HepG2 (cell line): ENCODE results near the gene TBX15. TPM values are rescaled to one million over a fixed set of nuclear protein-coding genes. Genes with fewer than 3 reads are reported as not detected.

Experiments
- ATAC-seq: fragments of 200-7000 bp; cut with Tn5 transposase; 3 replicates; pipeline ENCODE4 v1.9.1; 2020; ENCODE audit warnings: mild to moderate bottlenecking, moderate library complexity
- BruUV-seq: library from RNA; stranded (reverse); fragments of 400-500 nt; replicated peaks from 2 replicates; lab custom pipeline; 2021; lab: Mats Ljungman, UMichigan
- CTCF ChIA-PET: fragments of 300-600 bp; formaldehyde crosslinking; extraction: SDS; loops from one replicate; lab custom pipeline; 2021; ENCODE audit warnings: low total read pairs, inconsistent platforms, low intra/inter-chr PET ratio; lab: Yijun Ruan, JAX
- POLR2A ChIA-PET: fragments of 350-600 bp; sonication (Branson Sonifier 250); formaldehyde crosslinking; loops from one replicate; lab custom pipeline; 2020; ENCODE audit warnings: antibody characterized with exemption, inconsistent platforms; lab: Yijun Ruan, JAX
- DNase-seq: peaks from one replicate; pipeline ENCODE4 v3.0.0-alpha.2; 2015; ENCODE audit warnings: low spot score
- FAIRE-seq: peaks from 3 replicates; lab custom pipeline; 2011; peaks lifted over from hg19 to GRCh38; lab: Jason Lieb, UNC
- H2AFZ ChIP-seq: one replicate; pipeline ENCODE4 v1.6.1; 2011; ENCODE audit warnings: low read length, inconsistent platforms
- H3K27ac ChIP-seq: fragments of 300-600 bp; 3 replicates; pipeline ENCODE4 v1.8.0; 2011; ENCODE audit warnings: mixed run types, mild to moderate bottlenecking, mixed read lengths, low read length, inconsistent platforms; ENCODE audit not compliant: insufficient read depth; ENCODE audit errors: extremely low read length
- H3K27me3 ChIP-seq, 2 experiments: fragments of 200-600 bp in 1 of 2; 2 replicates in 1 of 2; 3 replicates in 1 of 2; pipeline versions ENCODE4 v1.6.0 to v1.8.0; 2011; ENCODE audit warnings: low read length in 2 of 2, mild to moderate bottlenecking in 2 of 2, moderate library complexity in 2 of 2, inconsistent platforms in 1 of 2; ENCODE audit not compliant: insufficient read depth in 2 of 2, control insufficient read depth in 1 of 2
- H3K36me3 ChIP-seq, 2 experiments: fragments of 200-600 bp in 1 of 2; replicated peaks in 1 of 2; 2 replicates in 1 of 2; 3 replicates in 1 of 2; pipeline versions ENCODE4 v1.5.1 to v1.8.0; 2011; ENCODE audit warnings: low read length in 2 of 2, inconsistent platforms in 1 of 2; ENCODE audit not compliant: insufficient read depth in 2 of 2, control insufficient read depth in 1 of 2
- H3K4me1 ChIP-seq: 2 replicates; pipeline ENCODE4 v1.5.1; 2012; ENCODE audit warnings: low read length, inconsistent platforms; ENCODE audit not compliant: insufficient read depth
- H3K4me2 ChIP-seq: 2 replicates; pipeline ENCODE4 v1.6.0; 2011; ENCODE audit warnings: low read depth, low read length, inconsistent platforms
- H3K4me3 ChIP-seq, 3 experiments: fragments of 200-600 bp in 1 of 3; sonication (generic), shearing (Covaris generic) in 1 of 3; replicated peaks in 1 of 3; 2 replicates each; pipeline ENCODE4 v1.5.1; 2011 to 2016; ENCODE audit warnings: low read length in 3 of 3, inconsistent platforms in 2 of 3, low read depth in 2 of 3, mild to moderate bottlenecking in 2 of 3, control low read depth in 1 of 3, mixed read lengths in 1 of 3; ENCODE audit not compliant: insufficient read depth in 1 of 3
- H3K79me2 ChIP-seq: one replicate; pipeline ENCODE4 v1.6.1; 2011; ENCODE audit warnings: low read length, inconsistent platforms; ENCODE audit not compliant: insufficient read depth
- H3K9ac ChIP-seq: 2 replicates; pipeline ENCODE4 v1.6.0; 2011; ENCODE audit warnings: mild to moderate bottlenecking, low read depth, low read length, inconsistent platforms; ENCODE audit not compliant: insufficient read depth
- H3K9me3 ChIP-seq: 2 replicates; pipeline ENCODE4 v1.5.1; 2012; ENCODE audit warnings: mild to moderate bottlenecking, low read length
- H4K20me1 ChIP-seq: 2 replicates; pipeline ENCODE4 v1.6.0; 2011; ENCODE audit warnings: inconsistent platforms, mild to moderate bottlenecking, low read length, moderate library complexity; ENCODE audit not compliant: insufficient read depth
- ATRX ChIP-seq: sonication (generic); formaldehyde crosslinking; IDR thresholded peaks from 2 replicates; pipeline ENCODE4 v1.4.0; 2020; ENCODE audit warnings: missing genetic modification reagents, borderline replicate concordance
- HIC2 ChIP-seq: sonication (generic); formaldehyde crosslinking; IDR thresholded peaks from 2 replicates; pipeline ENCODE4 v1.9.0; 2022; ENCODE audit warnings: low read depth, missing genetic modification reagents
- ISL2 ChIP-seq: sonication (generic); formaldehyde crosslinking; IDR thresholded peaks from 2 replicates; pipeline ENCODE4 v1.5.0; 2020; ENCODE audit warnings: missing genetic modification reagents
- KAT7 ChIP-seq: IDR thresholded peaks from 2 replicates; pipeline ENCODE4 v1.6.1; 2018; ENCODE audit warnings: borderline replicate concordance, missing compliant biosample characterization
- NFIB ChIP-seq: sonication (generic); formaldehyde crosslinking; IDR thresholded peaks from 2 replicates; pipeline ENCODE4 v1.9.0; 2021; ENCODE audit warnings: missing genetic modification reagents, mild to moderate bottlenecking, borderline replicate concordance
- RFX3 ChIP-seq: IDR thresholded peaks from 2 replicates; pipeline ENCODE4 v1.6.1; 2016; ENCODE audit warnings: missing biosample characterization, missing genetic modification reagents
- ZBTB49 ChIP-seq: sonication (generic); formaldehyde crosslinking; IDR thresholded peaks from 2 replicates; pipeline ENCODE4 v1.4.0; 2020; ENCODE audit warnings: missing genetic modification reagents, borderline replicate concordance
- ZNF17 ChIP-seq: sonication (generic); formaldehyde crosslinking; IDR thresholded peaks from 2 replicates; pipeline ENCODE4 v1.5.0; 2020; ENCODE audit warnings: mild to moderate bottlenecking, missing genetic modification reagents
- WGBS: methylation state at CpG from one replicate; pipeline ENCODE4 v1.1.6; 2017; ENCODE audit warnings: low lambda C conversion rate; 5-methylcytosine and 5-hydroxymethylcytosine counted together
- in situ Hi-C: cut with HindIII; loops from 2 replicates; pipeline ENCODE4 v1.10.0; 2017; ENCODE audit warnings: low pct_unique_long_range_greater_than_20kb; ENCODE audit not compliant: extremely low pct_ligation_motif_present
- intact Hi-C: fragments of 100-400 bp; cut with micrococcal nuclease; formaldehyde crosslinking; loops from one replicate; pipeline ENCODE4 v1.10.0; 2022; ENCODE audit not compliant: unreplicated experiment
- polyA plus RNA-seq, 8 experiments: library from polyadenylated mRNA; depleted of rRNA in 3 of 8; stranded (reverse) in 7 of 8; unstranded in 1 of 8; fragments of >200 nt; fragmentation: Illumina TruSeq in 4 of 8; extraction: Trizol in 4 of 8; gene quantifications; 2 replicates each; pipeline versions ENCODE4 v1.2.1 to v1.2.3, GENCODE V29; 2011 to 2016; ENCODE audit warnings: low read depth in 4 of 8, missing spikeins in 1 of 8, mixed read lengths in 1 of 8; ENCODE audit not compliant: insufficient read depth in 1 of 8
- total RNA-seq, 5 experiments: library from RNA; depleted of rRNA; stranded (reverse); fragments of >200 nt; fragmentation: Illumina TruSeq; extraction: Trizol; gene quantifications; 2 replicates each; pipeline ENCODE4 v1.2.3, GENCODE V29; 2016; ENCODE audit warnings: low read depth in 1 of 5

TBX15 gene
- total and polyA plus RNA-seq, 2 of the 13 experiments (the other 11 are each of a cell fraction or from before 2014, with no cell fraction given): 0.42 to 1.9 TPM

- TF ChIP-seq ZBTB49 (CRISPR knock-in tag) (no peak), RFX3 (CRISPR knock-in tag) (no peak), ISL2 (CRISPR knock-in tag) (no peak)
- TF ChIP-seq, all 625 proteins: peak for 0
These were observed 14.5 kb downstream of the TBX15 start (continued) for GRCh38 chr1:118973531-118974137.

- peaks cover 8% of the 10 kb centered on the region; the same call in 1 of the 2 replicates for H3K4me1 ChIP-seq
These were observed 15.1 kb downstream of the TBX15 start for GRCh38 chr1:118973032-118973431.

More at GRCh38 chr1:118973032-118973431, 15.1 kb downstream of the TBX15 start:
- H2AFZ ChIP-seq: no peak overlapping the region
- BruUV-seq: no TSS peak
- H3K4me3 ChIP-seq: no peak overlapping the region
- no peaks in the 10 kb centered on the region for H3K36me3 ChIP-seq
- no peaks in the 10 kb centered on the region for H4K20me1 ChIP-seq
- no peak for FAIRE-seq
- no peak overlapping the region for H3K27ac ChIP-seq
- H3K79me2 ChIP-seq: no peaks in the 10 kb centered on the region
- TF ChIP-seq ATRX (CRISPR knock-in tag): no peak
- no peak for TF ChIP-seq KAT7 (CRISPR knock-in tag)
- TF ChIP-seq NFIB: no peak
- no peak for TF ChIP-seq HIC2 (CRISPR knock-in tag)
- TF ChIP-seq ZNF17 (CRISPR knock-in tag): no peak
- TF ChIP-seq, all 625 proteins: peak for 0
- Histone ChIP-seq H3K9ac (no peak overlapping the region), H3K27me3 (no peaks in the 10 kb centered on the region), H3K9me3 (no peaks in the 10 kb centered on the region), H3K4me2 (no peak overlapping the region)
- in situ Hi-C loops (no loop called here), intact Hi-C loops (no loop called here)
- POLR2A ChIA-PET: no interaction called here
- no peak for ATAC-seq
- WGBS: 52% methylated on average over 1 of the region's 1 CpG
- no peak for DNase-seq
- CTCF ChIA-PET: no interaction called here
